SKM-1 (cell line): ENCODE data around the gene FCRL6.

Experiments used
- DNase-seq: peaks from one replicate; lab custom pipeline; 2025; ENCODE audit not compliant: unreplicated experiment; lab: John Stamatoyannopoulos, UW

The FCRL6 gene

GRCh38 chr1:159861218-159861617 lies 59.1 kb downstream of the FCRL6 start:
- no peak for DNase-seq

- no peak for DNase-seq
Observed at GRCh38 chr1:159862031-159862430, 59.9 kb downstream of the FCRL6 start.

GRCh38 chr1:159862557-159862956 lies 60.4 kb downstream of the FCRL6 start, which contains the start of gene VSIG8:
TSS of gene VSIG8 (minus strand) at chr1:159862657. CDS start at chr1:159862521, 136 bp downstream.
- DNase-seq, result no peak

- DNase-seq, result no peak
Observed at GRCh38 chr1:159864262-159864661, 62.1 kb downstream of the FCRL6 start.
